HCT116 (cell line): ENCODE measurements around the gene N4BP2. TPM values are rescaled to one million over a fixed set of nuclear protein-coding genes. Genes with fewer than 3 reads are reported as not detected.

ENCODE experiments used
- ATAC-seq: fragments of 200-7000 bp; cut with Tn5 transposase; 2 replicates; pipeline ENCODE4 v1.9.1; 2020; ENCODE audit warnings: mild to moderate bottlenecking, moderate library complexity
- Bru-seq: library from RNA; stranded (reverse); fragments of 400-500 nt; gene quantifications from one replicate; lab custom pipeline; 2021; lab: Mats Ljungman, UMichigan
- BruChase-seq, 2 experiments: library from RNA; stranded (reverse); fragments of 400-500 nt; gene quantifications; one replicate each; lab custom pipeline; 2021; lab: Mats Ljungman, UMichigan
- BruUV-seq: library from RNA; stranded (reverse); fragments of 400-500 nt; replicated peaks from 2 replicates; lab custom pipeline; 2021; lab: Mats Ljungman, UMichigan
- CTCF ChIA-PET: fragments of 300-600 bp; sonication (Branson Sonifier 250); formaldehyde crosslinking; loops from one replicate; lab custom pipeline; 2021; ENCODE audit warnings: antibody characterized with exemption; lab: Charles Lee
- POLR2A ChIA-PET: fragments of 300-600, 350-600 bp; sonication (Branson Sonifier 250); formaldehyde crosslinking; loops from one replicate; lab custom pipeline; 2021; ENCODE audit warnings: antibody characterized with exemption; lab: Charles Lee
- RAD21 ChIA-PET, 2 experiments: fragments of 300-600 bp; sonication (Branson Sonifier 250); formaldehyde crosslinking; loops; one replicate each; lab custom pipeline; 2023; ENCODE audit warnings: low total read pairs in 2 of 2; ENCODE audit not compliant: uncharacterized antibody in 2 of 2, unreplicated experiment in 2 of 2, low non-redundant PET in 1 of 2; lab: Charles Lee
- DNase-seq: peaks from one replicate; pipeline ENCODE4 v3.0.0-alpha.2; 2010; ENCODE audit warnings: low read depth, low spot score
- H2AFZ ChIP-seq: fragments of 200-600 bp; shearing (Covaris generic), sonication (generic); 2 replicates; pipeline ENCODE4 v1.6.1; 2017; ENCODE audit warnings: low read depth, mixed run types, mixed read lengths, antibody characterized with exemption, low read length; ENCODE audit not compliant: poor library complexity, severe bottlenecking
- H3K27ac ChIP-seq: 2 replicates; pipeline ENCODE4 v1.5.1; 2012; ENCODE audit warnings: low read depth, low read length
- H3K27me3 ChIP-seq: fragments of 200-600 bp; sonication (generic); 2 replicates; pipeline ENCODE4 v1.6.1; 2016; ENCODE audit warnings: mixed run types, low read length, mixed read lengths; ENCODE audit not compliant: insufficient read depth
- H3K36me3 ChIP-seq, 2 experiments: fragments of 200-500 bp in 1 of 2; fragments of 200-600 bp in 1 of 2; sonication (Bioruptor generic) in 1 of 2; sonication (generic) in 1 of 2; 2 replicates each; pipeline versions ENCODE4 v1.5.1 to v1.6.1; 2014 to 2016; ENCODE audit warnings: low read length in 2 of 2, inconsistent platforms in 1 of 2, mixed read lengths in 1 of 2, mixed run types in 1 of 2; ENCODE audit not compliant: insufficient read depth in 2 of 2, control insufficient read depth in 1 of 2
- H3K4me1 ChIP-seq, 2 experiments: fragments of 200-600 bp in 1 of 2; sonication (generic) in 1 of 2; 2 replicates each; pipeline versions ENCODE4 v1.5.1 to v1.6.1; 2012 to 2017; ENCODE audit warnings: low read length in 2 of 2, inconsistent platforms in 1 of 2, mild to moderate bottlenecking in 1 of 2, mixed read lengths in 1 of 2, mixed run types in 1 of 2, moderate library complexity in 1 of 2; ENCODE audit not compliant: insufficient read depth in 2 of 2, control insufficient read depth in 1 of 2
- H3K4me2 ChIP-seq: fragments of 200-600 bp; sonication (generic); 2 replicates; pipeline ENCODE4 v1.6.1; 2017; ENCODE audit warnings: mixed run types, low read length, mixed read lengths
- H3K4me3 ChIP-seq, 2 experiments: fragments of 200-600 bp in 1 of 2; sonication (generic) in 1 of 2; replicated peaks in 1 of 2; 2 replicates each; pipeline ENCODE4 v1.5.1; 2011 to 2016; ENCODE audit warnings: low read length in 2 of 2, control low read depth in 1 of 2, low read depth in 1 of 2, mild to moderate bottlenecking in 1 of 2, mixed read lengths in 1 of 2, mixed run types in 1 of 2
- H3K79me2 ChIP-seq: fragments of 200-600 bp; sonication (generic); 2 replicates; pipeline ENCODE4 v1.6.1; 2017; ENCODE audit warnings: mild to moderate bottlenecking, mixed run types, low read length, moderate library complexity, mixed read lengths; ENCODE audit not compliant: insufficient read depth
- H3K9ac ChIP-seq: fragments of 200-600 bp; sonication (generic); 2 replicates; pipeline ENCODE4 v1.6.1; 2016; ENCODE audit warnings: low read length, mixed read lengths
- H3K9me2 ChIP-seq: fragments of 200-600 bp; sonication (generic), shearing (Covaris generic); 2 replicates; pipeline ENCODE4 v1.6.1; 2017; ENCODE audit warnings: mixed run types, mild to moderate bottlenecking, moderate library complexity; ENCODE audit not compliant: insufficient read depth
- H3K9me3 ChIP-seq, 2 experiments: fragments of 200-500 bp in 1 of 2; fragments of 200-600 bp in 1 of 2; sonication (Bioruptor generic) in 1 of 2; sonication (generic) in 1 of 2; 2 replicates each; pipeline ENCODE4 v1.6.1; 2014 to 2017; ENCODE audit warnings: low read length in 2 of 2, mixed read lengths in 2 of 2, inconsistent platforms in 1 of 2, low read depth in 1 of 2, mild to moderate bottlenecking in 1 of 2, mixed run types in 1 of 2, moderate library complexity in 1 of 2; ENCODE audit not compliant: control insufficient read depth in 1 of 2, insufficient read depth in 1 of 2
- H4K20me1 ChIP-seq: fragments of 200-600 bp; sonication (generic), shearing (Covaris generic); 2 replicates; pipeline ENCODE4 v1.6.1; 2017; ENCODE audit warnings: mixed run types, mild to moderate bottlenecking, moderate library complexity; ENCODE audit not compliant: insufficient read depth
- CBX3 ChIP-seq: IDR thresholded peaks from 2 replicates; pipeline ENCODE4 v1.6.1; 2012; ENCODE audit warnings: low read depth
- CEBPB ChIP-seq: IDR thresholded peaks from 2 replicates; pipeline ENCODE4 v1.6.1; 2012; ENCODE audit warnings: low read depth
- EZH2phosphoT487 ChIP-seq: fragments of 200-600 bp; IDR thresholded peaks from 2 replicates; pipeline ENCODE4 v1.6.1; 2018; ENCODE audit warnings: antibody characterized with exemption, borderline replicate concordance
- FOSL1 ChIP-seq: IDR thresholded peaks from 2 replicates; pipeline ENCODE4 v1.6.1; 2012; ENCODE audit warnings: low read depth
- POLR2AphosphoS5 ChIP-seq: IDR thresholded peaks from 2 replicates; pipeline ENCODE4 v1.6.1; 2011; ENCODE audit warnings: mild to moderate bottlenecking, low read depth, low read length, moderate library complexity
- RAD21 ChIP-seq: IDR thresholded peaks from 2 replicates; pipeline ENCODE4 v1.6.1; 2012; ENCODE audit warnings: low read depth, mild to moderate bottlenecking
- SIN3A ChIP-seq: IDR thresholded peaks from 2 replicates; pipeline ENCODE4 v1.6.1; 2012; ENCODE audit warnings: low read depth
- SRF ChIP-seq: IDR thresholded peaks from 2 replicates; pipeline ENCODE4 v1.6.1; 2012; ENCODE audit warnings: low read depth
- ZFX ChIP-seq: fragments of 450-650 bp; IDR thresholded peaks from 2 replicates; pipeline ENCODE4 v1.6.1; 2017
- intact Hi-C: fragments of 100-400 bp; cut with micrococcal nuclease; formaldehyde crosslinking; loops from 2 replicates; pipeline ENCODE4 v1.10.0; 2022
- long read RNA-seq: library from polyadenylated mRNA; unstranded; transcript quantifications from one replicate; pipeline ENCODE4 v2.0.0, GENCODE V29; 2021; ENCODE audit not compliant: unreplicated experiment
- polyA plus RNA-seq: library from polyadenylated mRNA; unstranded; fragments of >200 nt; gene quantifications from 2 replicates; pipeline ENCODE4 v1.2.1, GENCODE V29; 2012; ENCODE audit warnings: missing spikeins
- total RNA-seq: library from RNA; stranded (reverse); gene quantifications from one replicate; pipeline ENCODE4 v1.2.1, GENCODE V29; 2021; ENCODE audit not compliant: unreplicated experiment
- TF ChIP-seq, protein P1 (sequence below), 3 experiments: fragments of 200-600 bp in 1 of 3; sonication (generic) in 1 of 3; IDR thresholded peaks in 2 of 3; conservative IDR thresholded peaks in 1 of 3; 2 replicates each; pipeline ENCODE4 v1.5.1; 2012 to 2017; ENCODE audit warnings: low read depth in 2 of 3, low read length in 2 of 3, antibody characterized with exemption in 1 of 3, borderline replicate concordance in 1 of 3, control low read depth in 1 of 3, mild to moderate bottlenecking in 1 of 3, mixed read lengths in 1 of 3, mixed run types in 1 of 3, moderate library complexity in 1 of 3; ENCODE audit not compliant: insufficient read depth in 1 of 3
- TF ChIP-seq, protein P2 (sequence below): IDR thresholded peaks from 2 replicates; pipeline ENCODE4 v1.6.1; 2012

The N4BP2 gene
- total RNA-seq: 7.0 TPM
- polyA plus RNA-seq: 1.3 and 1.6 TPM in 2 replicates
- Bru-seq, nascent RNA: percentile 69 among the genes with signal in this experiment
- percentile 75 among the genes with signal in this experiment for BruChase-seq, experiment 1, labeled RNA remaining after a 6-hour chase
- percentile 67 among the genes with signal in this experiment for BruChase-seq, experiment 2, labeled RNA remaining after a 2-hour chase
- long read RNA-seq, partial matches to known transcripts: 1 of 6 reads
- long read RNA-seq, other reads (novel, unspliced or antisense): 5 of 6 reads

DNA sequence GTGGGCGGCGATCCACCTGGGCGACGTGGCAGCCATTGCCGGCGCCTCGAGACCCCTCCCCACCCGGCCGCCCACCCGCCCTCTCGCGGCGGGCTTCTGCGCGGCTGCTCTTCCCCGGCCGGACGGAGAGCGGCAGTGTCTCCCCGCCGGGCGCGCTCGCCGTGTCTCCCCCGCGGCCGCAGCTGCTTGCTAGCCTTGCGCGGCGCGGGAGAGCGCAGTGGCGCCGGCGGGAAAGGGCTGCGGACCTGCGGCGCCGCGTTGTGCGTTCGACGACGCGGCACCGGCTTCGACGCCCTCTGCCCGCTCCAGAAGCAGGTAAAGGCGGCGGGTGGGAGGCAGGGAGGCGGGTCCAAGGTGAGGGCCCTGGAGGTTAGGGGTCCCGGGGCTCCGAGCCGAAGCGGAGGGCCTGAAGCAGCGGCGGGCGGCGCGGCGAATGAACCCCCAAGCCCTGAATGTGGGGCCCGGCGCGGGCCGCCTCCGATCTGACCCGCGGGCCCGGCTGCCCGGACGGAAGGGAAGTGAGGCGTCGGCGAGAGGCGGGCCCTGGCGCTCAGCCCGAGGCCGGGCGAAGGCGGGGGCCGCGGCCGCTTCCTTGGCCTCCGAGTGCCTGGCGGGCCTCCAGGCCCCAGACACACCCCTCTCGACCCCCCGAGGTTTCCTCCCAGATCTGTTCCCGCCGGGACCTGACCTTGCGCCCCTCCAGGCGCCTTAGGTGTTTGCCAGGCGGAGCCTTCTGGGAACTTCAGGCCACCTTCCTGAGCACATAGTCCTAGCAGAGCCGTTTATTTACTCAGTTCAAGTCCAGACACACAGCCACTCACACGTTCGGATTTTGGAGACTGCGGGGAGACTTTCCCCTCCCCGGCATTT is at the start of gene N4BP2:
Gene N4BP2, plus strand, starts transcription at position 135 of the 870 bp plus-strand sequence. CDS start 40,491 bp downstream, outside the sequence.
- ATAC-seq: peak; percentile 64
- Histone ChIP-seq H3K4me1 (peaks cover 13 to 43% of the 10 kb centered on the region in 2 experiments; a peak in 3 of 4 replicates), H4K20me1 (no peaks in the 10 kb centered on the region), H3K4me2 (peak within 1 kb of the TSS; percentile 100), H3K9me2 (no peaks in the 10 kb centered on the region), H3K9ac (peak within 1 kb of the TSS; percentile 87), H3K27ac (peak within 1 kb of the TSS; percentile 91), H3K9me3 (no peaks in the 10 kb centered on the region), H3K27me3 (no peaks in the 10 kb centered on the region), H3K79me2 (peaks cover 5% of the 10 kb centered on the region; the same call in 1 of the 2 replicates), H3K36me3 (no peaks in the 10 kb centered on the region), H2AFZ (peak within 1 kb of the TSS; percentile 90), H3K4me3 (peak within 1 kb of the TSS; percentile 72 to 74)
- peak; percentile 51 for TF ChIP-seq SIN3A
- TF ChIP-seq, protein P1, sequence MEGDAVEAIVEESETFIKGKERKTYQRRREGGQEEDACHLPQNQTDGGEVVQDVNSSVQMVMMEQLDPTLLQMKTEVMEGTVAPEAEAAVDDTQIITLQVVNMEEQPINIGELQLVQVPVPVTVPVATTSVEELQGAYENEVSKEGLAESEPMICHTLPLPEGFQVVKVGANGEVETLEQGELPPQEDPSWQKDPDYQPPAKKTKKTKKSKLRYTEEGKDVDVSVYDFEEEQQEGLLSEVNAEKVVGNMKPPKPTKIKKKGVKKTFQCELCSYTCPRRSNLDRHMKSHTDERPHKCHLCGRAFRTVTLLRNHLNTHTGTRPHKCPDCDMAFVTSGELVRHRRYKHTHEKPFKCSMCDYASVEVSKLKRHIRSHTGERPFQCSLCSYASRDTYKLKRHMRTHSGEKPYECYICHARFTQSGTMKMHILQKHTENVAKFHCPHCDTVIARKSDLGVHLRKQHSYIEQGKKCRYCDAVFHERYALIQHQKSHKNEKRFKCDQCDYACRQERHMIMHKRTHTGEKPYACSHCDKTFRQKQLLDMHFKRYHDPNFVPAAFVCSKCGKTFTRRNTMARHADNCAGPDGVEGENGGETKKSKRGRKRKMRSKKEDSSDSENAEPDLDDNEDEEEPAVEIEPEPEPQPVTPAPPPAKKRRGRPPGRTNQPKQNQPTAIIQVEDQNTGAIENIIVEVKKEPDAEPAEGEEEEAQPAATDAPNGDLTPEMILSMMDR (IDR thresholded peaks at IDR 0.05 in 2 of 3, conservative IDR thresholded peaks at IDR 0.05 in 1 of 3; ENCODE audit: borderline replicate concordance in 1 of 3, insufficient read depth in 1 of 3, low read depth in 2 of 3, low read length in 2 of 3): peak; percentile 51 to 74 (median 64)
- TF ChIP-seq ZFX: peak; percentile 56; the same call in 1 of the 2 replicates
- TF ChIP-seq, protein P2, sequence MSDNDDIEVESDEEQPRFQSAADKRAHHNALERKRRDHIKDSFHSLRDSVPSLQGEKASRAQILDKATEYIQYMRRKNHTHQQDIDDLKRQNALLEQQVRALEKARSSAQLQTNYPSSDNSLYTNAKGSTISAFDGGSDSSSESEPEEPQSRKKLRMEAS: peak; percentile 80
- TF ChIP-seq SRF: no peak
- TF ChIP-seq POLR2AphosphoS5: peak; percentile 89
- no peak for TF ChIP-seq CEBPB
- peak; percentile 65; the same call in 1 of the 2 replicates for TF ChIP-seq CBX3
- peak; percentile 76 for TF ChIP-seq RAD21
- no peak; the same call in 1 of the 2 replicates for TF ChIP-seq FOSL1
- TF ChIP-seq EZH2phosphoT487: no peak
- CTCF ChIA-PET: interaction anchor here (0.7 to 1.9 kb wide), 9 partner anchors 37 to 587 kb away, joined by 3 to 13 read pairs (median 6); no protein-coding TSS in a partner anchor
- RAD21 ChIA-PET: interaction anchor here (0.7 to 1.0 kb wide), 3 partner anchors 197 to 260 kb away, joined by 3 read pairs; no protein-coding TSS in a partner anchor
- no TSS peak for BruUV-seq
- POLR2A ChIA-PET: interaction anchor here (0.6 to 1.4 kb wide), 4 partner anchors 194 to 653 kb away, joined by 3 to 4 read pairs (median 4); no protein-coding TSS in a partner anchor
- peak; percentile 57 for DNase-seq
- intact Hi-C loops: loop anchor here (1.0 to 10.0 kb wide), 5 partner anchors 195 to 662 kb away; no protein-coding TSS in a partner anchor
